GM21723 (cell line): ENCODE results near the gene TEX2.

Experiments
- ATAC-seq: cut with Tn5 transposase; IDR thresholded peaks from one replicate; pipeline ENCODE4 v1.9.1; 2021; ENCODE audit warnings: mild to moderate bottlenecking, moderate library complexity; ENCODE audit not compliant: unreplicated experiment

TEX2 gene

DNA sequence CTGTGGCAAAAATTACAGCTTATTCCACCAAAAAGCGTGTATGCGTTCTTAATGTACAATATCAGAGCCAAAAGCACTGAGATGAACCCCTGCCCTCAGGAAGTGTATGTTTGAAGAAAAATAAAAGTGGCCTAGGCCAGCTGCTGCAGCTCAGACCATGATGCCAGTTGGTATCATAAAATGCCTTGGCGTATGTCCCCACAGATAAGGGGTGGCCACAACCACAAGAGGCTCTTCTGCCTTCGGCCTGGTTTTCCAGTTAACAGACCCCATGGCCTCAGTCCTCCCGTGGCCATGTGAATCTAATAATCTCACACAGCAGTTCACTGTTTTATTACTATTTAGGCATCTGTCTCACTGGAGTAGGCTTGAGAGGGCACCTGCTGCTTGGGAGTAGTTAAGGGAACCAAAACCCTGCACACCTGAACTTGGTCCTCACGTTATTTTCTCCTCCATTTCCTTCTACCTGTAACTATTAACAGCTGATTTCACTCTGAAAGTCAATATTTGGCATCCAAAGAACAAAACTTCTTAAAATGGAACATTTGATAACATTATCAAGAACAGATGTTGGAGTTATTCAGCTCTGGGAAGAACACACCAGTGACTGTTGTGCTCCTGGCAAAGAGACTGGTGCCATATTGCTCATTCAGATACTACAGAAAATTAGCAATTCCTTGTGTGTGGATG is 98.3 kb downstream of the TEX2 start:
- ATAC-seq: no peak

DNA sequence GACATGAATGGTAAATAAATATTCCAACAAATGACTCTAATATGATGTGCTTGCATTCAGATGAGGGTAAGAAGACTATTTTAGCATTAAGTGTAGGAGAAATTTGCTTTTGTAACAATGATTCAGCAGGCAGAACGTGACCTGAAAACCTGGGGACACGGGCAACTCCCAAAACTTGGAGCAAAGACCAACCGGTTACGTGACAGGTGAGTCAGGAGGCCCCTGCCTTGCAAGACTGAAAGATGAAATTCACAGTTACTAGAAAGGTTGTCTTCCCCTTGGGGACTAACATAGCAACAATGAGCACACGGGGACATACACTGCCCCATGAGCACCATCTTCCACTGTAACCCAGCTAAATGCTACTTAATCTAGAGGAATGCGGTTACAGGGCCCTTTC is 99.6 kb downstream of the TEX2 start:
- no peak for ATAC-seq

DNA sequence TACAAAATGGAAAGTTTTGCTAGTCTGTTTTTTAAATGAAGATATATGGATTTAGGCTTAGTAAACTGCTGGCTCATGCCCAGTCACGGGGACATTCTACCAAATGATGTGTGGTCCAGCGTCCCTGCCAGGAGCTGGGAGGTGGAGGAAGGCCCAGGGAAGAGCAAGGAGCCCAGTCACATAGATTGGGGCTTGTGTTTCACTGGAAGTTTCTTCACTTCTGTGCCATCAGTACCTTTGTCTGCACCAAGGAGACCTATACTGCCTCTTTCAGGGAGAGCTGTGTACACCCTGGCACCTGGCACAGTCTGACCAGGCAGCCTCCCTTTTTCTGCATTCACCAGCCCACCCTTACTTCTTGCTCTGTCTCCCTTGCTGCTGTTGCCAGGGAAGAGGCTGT is 100.5 kb downstream of the TEX2 start:
- ATAC-seq: no peak

DNA sequence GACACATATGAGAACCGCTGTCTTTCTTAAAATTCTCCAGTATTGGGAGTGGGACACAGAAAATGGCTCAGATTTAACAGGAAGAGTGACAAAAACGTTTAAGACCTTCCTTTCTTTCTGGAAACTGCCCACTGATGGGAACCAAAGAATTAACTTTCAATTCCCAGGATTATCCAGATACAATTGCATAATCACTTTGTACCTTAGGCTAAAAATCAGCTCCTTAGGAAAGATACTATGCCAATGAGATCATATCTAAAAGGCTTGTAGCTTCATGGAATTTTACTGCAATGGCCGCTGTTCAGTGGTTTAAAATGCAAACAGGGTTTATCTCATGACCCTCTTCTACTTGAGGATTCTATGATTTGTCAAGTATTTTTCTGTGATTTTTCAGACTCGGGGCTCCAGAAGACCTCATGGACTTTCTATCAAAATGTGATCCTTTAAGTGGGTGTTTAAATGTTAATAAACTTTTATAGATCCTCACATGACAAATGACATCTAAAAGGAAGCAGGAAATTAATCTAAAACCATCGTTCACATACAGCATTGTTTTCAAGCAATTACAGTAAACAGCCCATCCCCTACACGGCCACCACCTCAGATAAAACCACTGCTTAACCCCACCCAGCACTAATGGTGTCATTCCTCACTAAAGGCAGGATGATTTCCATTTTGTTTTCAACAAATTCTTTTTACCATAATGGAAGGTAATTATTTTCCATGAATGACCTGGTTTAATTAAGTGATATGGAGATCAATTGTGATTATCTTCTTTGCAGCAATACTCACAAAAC is 101.5 kb downstream of the TEX2 start:
- ATAC-seq: no peak

DNA sequence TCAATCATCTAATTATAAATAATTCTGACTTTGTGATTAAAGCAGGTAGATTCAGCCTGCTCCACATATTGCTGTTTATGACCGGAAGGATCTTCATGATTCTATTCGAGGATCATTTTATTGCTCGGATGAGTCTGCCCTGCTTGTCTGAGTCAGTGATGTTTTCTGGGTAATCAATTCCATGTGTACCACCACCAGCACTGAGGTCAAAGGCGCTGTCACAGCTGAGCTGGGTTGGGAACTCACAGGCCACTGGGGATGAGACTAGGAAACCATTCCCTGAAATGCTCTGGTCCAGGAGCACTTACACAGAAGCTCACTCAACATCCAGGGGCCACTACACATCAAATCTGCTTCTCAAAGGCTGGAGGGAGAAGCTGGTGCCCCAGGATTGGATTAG is 102.7 kb downstream of the TEX2 start:
- ATAC-seq: no peak

DNA sequence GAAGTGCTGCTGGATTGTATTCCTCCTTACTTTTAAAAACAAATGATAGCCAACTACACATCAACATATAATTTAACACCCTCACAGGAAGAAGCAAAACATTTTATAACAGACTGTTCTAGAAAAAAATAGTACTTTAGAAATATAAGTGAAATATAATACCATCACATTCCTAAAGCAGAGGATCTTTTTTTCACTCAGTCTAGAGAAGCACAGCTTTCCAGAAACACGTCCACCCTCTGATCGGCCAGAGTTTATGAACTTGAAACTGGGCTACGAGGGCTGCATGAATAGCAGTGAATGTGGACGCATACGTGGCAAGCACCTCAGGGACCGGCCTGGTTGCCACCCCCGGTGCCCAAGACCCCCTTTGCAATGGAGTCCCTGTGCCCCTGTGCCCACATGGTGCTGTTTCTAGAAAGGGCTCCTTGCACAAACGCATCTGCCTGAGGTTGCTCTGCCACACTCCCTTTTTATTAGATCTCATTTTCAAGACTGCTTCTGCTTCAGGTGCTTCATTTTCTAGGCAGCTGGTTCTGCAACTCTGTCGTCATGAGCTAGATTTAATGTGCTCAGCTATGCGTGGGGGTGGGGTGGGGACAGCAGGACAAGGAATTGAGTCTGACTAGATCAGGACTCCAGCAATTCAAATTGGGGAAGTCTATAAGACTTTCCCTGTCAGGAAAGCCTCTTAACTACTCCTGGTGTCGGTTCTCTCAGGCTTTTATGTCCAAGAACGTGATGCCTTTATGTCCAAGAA is 104.0 kb downstream of the TEX2 start:
- ATAC-seq: no peak

DNA sequence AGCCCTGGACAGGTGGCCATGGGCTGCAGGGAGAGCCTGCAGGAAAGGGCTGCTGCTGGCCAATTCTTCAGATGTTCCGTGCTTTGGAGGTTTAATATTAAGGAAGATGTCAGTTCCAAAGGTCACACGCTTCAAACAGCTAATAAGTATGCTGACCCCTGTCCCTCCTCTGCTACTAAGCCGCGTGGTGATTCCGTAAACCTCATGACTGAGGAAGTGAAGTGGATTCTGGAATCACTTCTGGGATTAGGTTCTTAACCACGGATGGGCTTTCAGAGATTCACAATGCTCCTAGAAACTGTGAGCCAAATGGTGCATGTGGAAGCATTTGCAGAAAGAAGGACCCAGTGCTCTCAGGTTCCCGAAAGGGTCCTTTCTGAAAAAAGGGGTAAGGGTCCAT is 104.7 kb downstream of the TEX2 start:
- ATAC-seq: no peak

DNA sequence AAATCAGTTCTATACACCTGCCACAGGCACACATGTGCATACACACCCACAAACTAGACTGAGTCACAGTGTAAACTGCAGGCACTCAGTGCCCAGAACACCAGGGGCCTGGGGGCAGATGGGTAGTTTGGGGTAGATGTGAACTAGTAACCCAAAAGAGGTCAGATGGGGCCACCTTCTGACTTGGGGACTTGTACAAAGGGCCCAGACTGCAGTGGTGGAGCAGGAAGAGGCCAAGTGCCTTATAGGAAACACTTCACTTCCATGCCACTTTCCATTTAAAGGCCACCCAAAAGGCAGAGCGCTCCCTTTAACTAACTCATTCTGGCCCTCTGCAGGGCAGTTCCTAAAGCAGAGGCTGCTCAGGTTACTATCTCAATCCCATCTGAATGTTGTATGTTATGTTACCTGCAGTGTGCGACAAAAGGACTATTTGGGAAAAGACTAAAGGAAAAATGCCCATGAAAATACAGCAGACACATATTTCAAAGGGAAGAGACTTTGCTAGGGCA is 105.3 kb downstream of the TEX2 start:
- ATAC-seq: no peak

DNA sequence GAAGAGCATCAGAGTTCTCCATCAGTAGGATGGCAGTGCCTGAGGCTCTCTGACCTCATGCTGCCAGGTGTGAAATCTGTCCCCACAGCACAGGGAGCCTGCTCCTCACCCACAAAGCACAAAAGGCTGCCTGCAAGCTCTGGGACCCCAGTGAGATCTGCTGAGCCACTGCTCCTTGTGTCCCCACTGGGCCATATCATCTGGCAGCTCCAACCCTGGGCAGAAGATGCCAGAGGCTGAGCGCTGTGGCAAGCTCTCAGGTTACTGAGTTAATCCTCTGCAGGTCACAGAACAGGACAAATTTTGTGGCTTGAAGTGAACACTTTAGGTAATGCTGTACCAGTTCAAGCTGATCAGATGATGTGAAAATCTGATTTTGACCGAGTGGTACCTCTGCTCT is 106.4 kb downstream of the TEX2 start:
- ATAC-seq: no peak

DNA sequence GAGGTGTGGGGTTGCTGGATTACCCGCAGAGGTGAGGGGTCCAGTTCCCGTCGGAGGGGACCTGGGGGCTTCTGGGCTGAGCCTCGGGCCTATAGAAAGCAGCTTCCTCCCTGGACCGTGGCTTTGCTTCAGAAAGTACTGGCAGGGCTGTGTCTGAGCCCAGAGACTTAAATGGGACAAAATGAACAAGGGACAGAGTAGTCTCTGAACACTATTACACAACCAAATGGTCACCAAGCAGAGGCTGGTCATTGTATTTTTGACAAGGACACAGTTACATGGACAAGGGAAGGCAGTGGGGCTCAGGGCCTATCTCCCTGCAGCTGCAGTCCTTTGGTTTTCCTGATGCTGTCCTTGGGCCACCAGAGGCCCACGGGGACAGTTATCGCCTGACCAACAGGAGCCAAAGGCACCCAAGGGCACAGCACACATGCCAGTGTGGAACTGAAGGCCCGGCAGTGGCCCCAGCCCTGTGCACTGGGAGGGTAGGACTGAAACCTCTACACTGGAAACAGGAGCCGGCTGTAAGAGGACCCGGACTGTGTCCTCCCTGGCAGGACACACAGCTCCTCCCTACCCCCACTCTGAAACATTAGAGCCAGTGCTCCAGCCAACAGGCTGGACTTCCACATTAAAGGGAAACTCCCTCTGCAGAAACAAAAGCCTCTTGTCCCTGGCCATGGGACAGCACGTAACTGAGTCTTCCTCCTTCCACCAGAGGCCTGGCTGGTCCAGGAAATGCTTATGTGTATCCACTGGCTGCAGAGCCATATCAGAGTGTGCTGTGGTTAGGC is 107.1 kb downstream of the TEX2 start:
- no peak for ATAC-seq

DNA sequence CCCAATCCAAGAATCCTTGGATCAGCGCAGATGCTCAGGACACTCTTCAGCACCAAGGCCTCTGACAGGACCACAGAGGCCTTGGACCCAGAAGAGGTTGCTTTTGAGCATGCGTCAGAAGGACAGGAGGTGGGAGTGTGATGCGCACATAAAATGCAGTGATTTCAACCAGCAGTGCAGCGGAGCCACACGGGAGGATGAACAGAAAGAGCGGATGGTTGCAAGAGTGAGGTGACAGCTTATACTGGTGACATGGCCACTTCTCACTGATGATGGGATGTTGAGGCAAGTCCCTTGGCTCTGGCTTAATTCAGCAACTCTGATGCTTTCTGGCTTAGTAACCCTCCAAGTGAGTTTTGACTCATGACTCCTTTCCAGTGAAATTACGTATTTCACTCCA is 107.9 kb downstream of the TEX2 start:
- no peak for ATAC-seq

DNA sequence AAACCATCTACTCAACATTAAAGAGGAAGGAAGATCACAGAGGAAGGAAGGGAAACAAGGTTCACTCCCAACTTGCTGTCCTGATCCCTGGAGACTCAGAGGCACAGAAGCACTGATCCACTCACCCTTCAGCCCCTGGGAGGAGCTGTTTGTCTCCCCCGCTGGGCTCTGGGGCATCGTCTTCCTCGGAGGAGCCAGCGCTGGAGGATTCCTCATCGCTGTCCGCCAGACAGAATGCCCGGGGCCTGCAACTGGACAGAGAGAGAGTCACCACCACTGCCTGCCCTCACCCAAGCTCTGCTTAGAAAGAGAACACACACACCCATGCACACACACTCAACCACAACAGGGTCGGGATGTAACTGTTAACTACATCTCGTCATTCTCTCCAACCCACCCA is 108.3 kb downstream of the TEX2 start:
- ATAC-seq: no peak

DNA sequence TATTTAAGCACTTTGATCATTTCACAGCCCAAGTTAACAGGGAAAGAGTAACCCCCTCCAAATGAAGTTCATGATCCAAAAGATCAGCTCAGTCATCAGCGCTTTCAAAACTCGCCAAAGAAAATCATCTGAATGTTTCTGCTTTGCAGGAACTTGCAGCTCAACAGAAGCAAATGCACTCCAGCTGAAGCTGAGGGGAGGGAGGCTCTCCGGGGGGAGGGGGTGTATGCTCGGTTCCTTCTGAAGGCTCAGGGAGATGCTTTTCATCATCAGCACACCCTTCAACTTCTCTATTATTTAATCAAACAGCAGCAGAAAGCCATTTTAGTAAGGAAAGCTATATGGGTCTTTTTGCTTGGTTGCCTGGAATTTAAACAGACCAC is 108.8 kb downstream of the TEX2 start:
- no peak for ATAC-seq

DNA sequence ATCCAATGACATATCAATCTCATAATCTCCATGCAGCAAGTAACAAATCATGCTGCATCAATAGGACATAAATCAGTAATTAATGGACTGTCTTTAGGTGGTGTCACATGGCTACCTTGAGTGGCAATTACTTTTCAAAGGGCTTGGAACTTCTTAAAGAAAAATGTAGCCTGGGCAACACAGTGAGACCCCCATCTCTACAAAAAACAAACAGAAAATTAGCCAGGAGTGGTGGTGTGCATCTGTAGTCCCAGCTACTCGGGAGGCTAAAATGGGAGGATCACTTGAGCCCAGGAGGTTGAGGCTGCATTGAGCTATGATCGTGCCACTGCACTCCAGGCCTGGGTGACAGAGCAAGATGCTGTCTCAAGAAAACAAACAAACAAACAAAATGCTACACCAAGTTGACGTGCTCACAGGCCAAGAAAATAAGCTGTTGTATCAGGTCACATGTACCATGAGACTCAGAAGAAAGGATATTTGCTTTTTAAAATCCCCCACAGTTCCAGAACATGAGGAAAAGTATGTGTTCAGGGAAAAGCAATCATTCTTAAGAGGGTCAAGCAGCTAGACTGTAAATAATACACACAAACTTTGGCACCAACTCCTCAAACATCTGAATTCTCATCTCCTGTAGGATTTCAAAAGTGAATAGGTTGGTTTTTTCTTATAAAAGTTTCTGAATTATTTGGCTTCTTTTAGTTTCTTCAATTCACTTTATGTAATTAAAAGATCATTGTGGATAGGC is 109.3 kb downstream of the TEX2 start:
- ATAC-seq: no peak

DNA sequence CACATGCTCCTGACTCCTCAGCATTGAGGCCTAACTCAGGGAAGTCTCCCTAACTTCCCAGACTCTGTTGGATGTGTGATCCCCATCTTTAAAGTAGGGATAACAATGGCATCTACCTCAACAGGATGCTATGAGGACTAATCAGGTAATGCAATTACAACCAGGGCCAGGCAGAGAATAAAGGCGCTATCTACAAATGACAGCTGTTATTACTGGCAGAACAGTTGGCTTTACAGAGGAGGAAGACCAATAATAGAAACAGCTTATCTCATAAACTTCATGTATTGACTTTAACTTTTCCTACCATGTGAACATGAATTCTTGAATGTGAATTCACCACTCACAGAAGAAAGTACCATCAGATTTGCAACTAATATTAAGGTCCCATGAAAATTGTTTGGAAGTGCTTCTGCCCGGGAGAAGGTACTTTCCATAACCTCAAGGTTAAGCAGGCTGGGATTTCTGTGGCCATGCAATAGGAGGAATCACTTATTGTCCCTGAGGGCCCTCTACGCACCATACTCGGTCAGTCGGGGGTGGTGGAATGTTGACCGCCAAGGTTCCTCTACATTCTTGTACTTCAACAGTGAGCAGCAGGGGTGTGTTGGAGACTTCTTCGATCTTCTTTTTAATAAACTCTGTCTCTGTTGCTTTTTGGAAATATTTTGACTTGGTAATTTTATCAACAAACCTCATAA is 110.5 kb downstream of the TEX2 start:
- no peak for ATAC-seq

DNA sequence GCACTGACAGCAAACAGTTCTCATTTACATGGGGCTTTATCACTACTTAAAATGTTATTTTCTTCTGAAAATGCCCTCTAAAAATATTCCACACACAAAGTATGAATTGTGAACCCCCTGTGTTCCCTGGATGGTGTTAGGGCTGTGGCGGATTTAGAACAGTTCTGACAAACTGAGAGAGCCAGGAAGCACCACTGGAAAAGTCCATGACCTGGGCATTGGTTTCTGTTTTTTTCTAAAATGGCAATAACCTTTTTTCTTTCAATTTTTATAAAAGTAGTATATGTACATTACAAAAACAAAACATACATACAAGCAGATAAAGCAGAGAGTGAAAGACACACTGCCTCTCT is 112.1 kb downstream of the TEX2 start:
- no peak for ATAC-seq

DNA sequence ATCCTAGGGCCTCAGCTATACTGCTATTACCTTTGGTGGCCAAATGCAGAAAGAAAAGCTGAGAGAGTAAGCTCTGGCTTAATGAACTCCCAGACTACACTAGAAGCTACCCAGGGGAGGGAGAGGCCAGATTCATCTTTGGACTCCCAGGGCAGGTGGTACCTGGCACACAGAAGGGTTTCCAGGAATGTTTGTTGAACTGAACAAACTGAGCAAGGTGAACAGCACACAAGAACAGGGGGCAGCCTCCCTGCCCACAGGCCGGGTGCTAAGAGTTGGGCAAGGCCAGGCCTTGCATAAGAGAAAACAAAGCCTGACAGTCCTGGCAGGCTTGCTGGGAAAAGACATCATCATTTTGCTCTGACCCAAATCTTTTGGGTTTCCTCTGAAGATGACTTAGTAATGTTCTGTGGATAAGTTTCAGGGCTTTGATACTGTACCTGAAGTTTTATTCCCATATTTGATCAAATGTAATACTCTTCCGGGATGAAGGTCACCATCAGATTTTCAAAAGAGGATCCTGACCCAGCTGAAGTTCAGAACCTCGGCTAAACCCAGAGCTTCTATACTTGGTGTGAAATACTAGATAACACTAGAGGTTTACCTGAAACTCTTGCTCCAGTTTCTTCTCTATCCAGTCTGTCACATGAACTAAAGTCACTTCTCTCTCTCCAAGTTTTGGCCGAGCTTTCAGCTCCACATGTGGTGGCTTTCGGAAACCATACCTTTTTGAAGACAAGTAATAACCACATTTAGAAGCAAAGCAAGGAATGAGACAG is 112.6 kb downstream of the TEX2 start:
- no peak for ATAC-seq

DNA sequence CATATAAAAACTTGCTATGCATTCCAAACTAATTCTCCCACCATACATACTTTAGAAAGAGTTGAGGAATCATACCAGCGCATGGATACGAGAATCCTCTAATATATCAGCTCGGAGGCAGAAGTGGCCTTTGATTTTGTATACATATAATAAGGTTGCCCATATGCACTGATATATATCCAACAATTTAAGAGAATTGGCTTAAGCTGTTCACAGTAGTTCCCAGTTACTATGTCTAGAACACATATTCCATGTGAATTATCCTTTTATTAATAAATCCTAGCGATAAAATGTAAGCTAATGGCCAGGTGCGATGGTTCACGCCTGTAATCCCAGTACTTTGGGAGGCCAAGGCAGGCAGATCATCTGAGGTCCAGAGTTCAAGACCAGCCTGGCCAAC is 113.9 kb downstream of the TEX2 start:
- ATAC-seq: no peak

DNA sequence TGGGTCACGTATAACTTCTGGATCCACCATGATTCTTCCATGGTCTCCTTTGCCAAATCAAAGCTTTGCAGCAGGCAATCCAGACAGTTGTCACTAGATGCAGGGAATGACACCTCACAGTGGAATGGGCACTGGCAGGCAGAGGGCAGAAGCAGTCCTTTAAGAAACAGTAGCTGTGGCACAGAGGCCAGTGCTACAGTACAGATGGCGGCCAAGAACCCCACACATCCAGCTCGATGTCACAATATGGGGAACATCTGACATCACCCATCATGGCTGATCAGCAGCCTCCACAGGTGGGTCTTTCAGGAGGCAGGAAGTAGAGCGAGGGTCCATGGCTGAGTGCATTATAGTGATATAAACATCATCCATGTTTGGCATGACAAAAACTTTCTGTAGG is 114.4 kb downstream of the TEX2 start:
- no peak for ATAC-seq
